Neural cell (in vitro differentiated cells): ENCODE results near the gene OR1F1. TPM values are rescaled to one million over a fixed set of nuclear protein-coding genes. Genes with fewer than 3 reads are reported as not detected.
A peak's percentile ranks its signal among the peaks of the same experiment; 100 is the strongest.

Source experiments
- H2AFZ ChIP-seq: fragments of 200-600, 300-800 bp; sonication (generic), shearing (Covaris generic); 2 replicates; pipeline ENCODE4 v1.6.0; 2014; ENCODE audit warnings: low read depth, mild to moderate bottlenecking, antibody characterized with exemption, low read length, moderate library complexity
- H3F3A ChIP-seq: fragments of 200-600 bp; shearing (Covaris generic); 2 replicates; pipeline ENCODE4 v1.6.1; 2016; ENCODE audit warnings: mild to moderate bottlenecking, moderate library complexity, mixed read lengths, antibody characterized with exemption, low read length; ENCODE audit not compliant: insufficient read depth, poor library complexity, severe bottlenecking
- H3K27ac ChIP-seq: fragments of 200-600, 300-800 bp; sonication (generic), shearing (Covaris generic); 2 replicates; pipeline ENCODE4 v1.5.1; 2014; ENCODE audit warnings: mild to moderate bottlenecking, low read length, moderate library complexity
- H3K27me3 ChIP-seq: fragments of 300-800, 200-600 bp; sonication (generic), shearing (Covaris generic); 2 replicates; pipeline ENCODE4 v1.6.0; 2014; ENCODE audit warnings: mild to moderate bottlenecking, low read depth, low read length, moderate library complexity; ENCODE audit not compliant: insufficient read depth
- H3K36me3 ChIP-seq: fragments of 300-800, 200-600 bp; sonication (generic), shearing (Covaris generic); 2 replicates; pipeline ENCODE4 v1.5.1; 2014; ENCODE audit warnings: mild to moderate bottlenecking, antibody characterized with exemption, low read length, moderate library complexity; ENCODE audit not compliant: insufficient read depth
- H3K4me2 ChIP-seq: fragments of 300-800, 200-600 bp; sonication (generic), shearing (Covaris generic); 2 replicates; pipeline ENCODE4 v1.6.0; 2014; ENCODE audit warnings: mild to moderate bottlenecking, low read length
- H3K4me3 ChIP-seq: fragments of 300-800, 200-600 bp; sonication (generic), shearing (Covaris generic); 2 replicates; pipeline ENCODE4 v1.5.1; 2014; ENCODE audit warnings: mild to moderate bottlenecking, low read length, moderate library complexity
- H3K79me2 ChIP-seq: fragments of 200-600 bp; shearing (Covaris generic); replicated peaks from 2 replicates; pipeline ENCODE4 v1.6.0; 2014; ENCODE audit warnings: mild to moderate bottlenecking, low read length, moderate library complexity; ENCODE audit not compliant: insufficient read depth
- H3K9ac ChIP-seq: fragments of 300-800, 200-600 bp; sonication (generic), shearing (Covaris generic); 2 replicates; pipeline ENCODE4 v1.6.1; 2016; ENCODE audit warnings: mild to moderate bottlenecking, low read length, mixed read lengths
- H3K9me2 ChIP-seq: fragments of 200-600 bp; shearing (Covaris generic); 2 replicates; pipeline ENCODE4 v1.6.1; 2016; ENCODE audit warnings: mild to moderate bottlenecking, low read length, mixed read lengths; ENCODE audit not compliant: insufficient read depth
- H3K9me3 ChIP-seq: fragments of 200-600, 300-800 bp; sonication (generic), shearing (Covaris generic); 2 replicates; pipeline ENCODE4 v1.6.1; 2016; ENCODE audit warnings: mild to moderate bottlenecking, mixed run types, low read length, moderate library complexity, mixed read lengths
- H4K20me1 ChIP-seq: fragments of 200-600 bp; shearing (Covaris generic); 2 replicates; pipeline ENCODE4 v1.6.1; 2016; ENCODE audit warnings: mild to moderate bottlenecking, mixed run types; ENCODE audit not compliant: insufficient read depth
- EP300 ChIP-seq: fragments of 450-650 bp; conservative IDR thresholded peaks from 2 replicates; pipeline ENCODE4 v1.6.1; 2014; ENCODE audit warnings: antibody characterized with exemption, mild to moderate bottlenecking, moderate library complexity; ENCODE audit not compliant: poor library complexity, severe bottlenecking
- EZH2 ChIP-seq: fragments of 200-600, 300-800 bp; shearing (Covaris generic), sonication (generic); IDR thresholded peaks from 2 replicates; pipeline ENCODE4 v1.6.1; 2014; ENCODE audit warnings: antibody characterized with exemption, low read length, borderline replicate concordance, mild to moderate bottlenecking; ENCODE audit not compliant: insufficient read depth, poor library complexity, severe bottlenecking
- MXI1 ChIP-seq: fragments of 450-650 bp; conservative IDR thresholded peaks from 2 replicates; pipeline ENCODE4 v1.6.1; 2014; ENCODE audit warnings: antibody characterized with exemption, mild to moderate bottlenecking; ENCODE audit not compliant: poor library complexity, severe bottlenecking
- POLR2AphosphoS5 ChIP-seq: IDR thresholded peaks from 2 replicates; pipeline ENCODE4 v1.6.1; 2012
- RAD21 ChIP-seq: fragments of 450-650 bp; conservative IDR thresholded peaks from 2 replicates; pipeline ENCODE4 v1.6.1; 2014; ENCODE audit warnings: antibody characterized with exemption, mild to moderate bottlenecking, moderate library complexity
- SMC3 ChIP-seq: fragments of 450-650 bp; conservative IDR thresholded peaks from 2 replicates; pipeline ENCODE4 v1.6.1; 2014; ENCODE audit warnings: antibody characterized with exemption, mild to moderate bottlenecking, moderate library complexity; ENCODE audit not compliant: poor library complexity
- TAF1 ChIP-seq: IDR thresholded peaks from 2 replicates; pipeline ENCODE4 v1.6.1; 2012; ENCODE audit warnings: low read depth
- polyA plus RNA-seq: library from polyadenylated mRNA; depleted of rRNA; stranded (reverse); fragments of >200 nt; gene quantifications from 2 replicates; pipeline ENCODE4 v1.2.3, GENCODE V29; 2014
- TF ChIP-seq, protein P1 (sequence below): IDR thresholded peaks from 2 replicates; pipeline ENCODE4 v1.6.1; 2012; ENCODE audit warnings: borderline replicate concordance
- TF ChIP-seq, protein P2 (sequence below): fragments of 450-650 bp; IDR thresholded peaks from 2 replicates; pipeline ENCODE4 v1.5.1; 2014; ENCODE audit warnings: antibody characterized with exemption, mild to moderate bottlenecking, moderate library complexity; ENCODE audit not compliant: poor library complexity, severe bottlenecking

OR1F1 gene
- polyA plus RNA-seq, 1 donor from 2014 or later = 2.5 TPM

DNA sequence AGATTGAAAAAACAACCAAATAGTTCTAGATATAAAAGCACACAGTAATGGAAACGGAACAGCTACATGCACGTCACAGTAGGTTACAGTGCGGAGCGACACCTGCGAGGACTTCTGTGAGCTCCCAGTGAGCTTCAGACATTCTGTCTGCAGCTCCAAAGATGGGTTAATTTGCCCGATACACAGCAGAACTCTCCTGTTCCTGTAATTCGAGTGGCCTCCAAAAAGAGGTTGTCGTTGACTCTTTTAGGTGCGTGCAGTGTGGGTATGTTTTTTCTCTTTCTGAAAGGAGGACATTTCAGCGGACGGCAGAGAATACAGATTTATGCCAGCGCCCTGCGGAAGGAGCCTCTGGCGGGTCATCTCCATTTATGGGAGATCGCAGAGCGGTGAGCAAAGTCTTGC, 2.9 kb downstream of the OR1F1 start:
- no peak overlapping the region for H2AFZ ChIP-seq
- H3K9me2 ChIP-seq = no peaks in the 10 kb centered on the region
- no peaks in the 10 kb centered on the region for H3K36me3 ChIP-seq
- peaks cover 85% of the 10 kb centered on the region for H3K27me3 ChIP-seq
- H3K9ac ChIP-seq = no peak overlapping the region
- no peaks in the 10 kb centered on the region for H3K79me2 ChIP-seq
- H3K4me2 ChIP-seq = no peak overlapping the region
- TF ChIP-seq RAD21 (no peak), POLR2AphosphoS5 (no peak), TAF1 (no peak), EP300 (no peak), EZH2 (no peak), MXI1 (no peak), SMC3 (no peak)
- TF ChIP-seq, protein P1, sequence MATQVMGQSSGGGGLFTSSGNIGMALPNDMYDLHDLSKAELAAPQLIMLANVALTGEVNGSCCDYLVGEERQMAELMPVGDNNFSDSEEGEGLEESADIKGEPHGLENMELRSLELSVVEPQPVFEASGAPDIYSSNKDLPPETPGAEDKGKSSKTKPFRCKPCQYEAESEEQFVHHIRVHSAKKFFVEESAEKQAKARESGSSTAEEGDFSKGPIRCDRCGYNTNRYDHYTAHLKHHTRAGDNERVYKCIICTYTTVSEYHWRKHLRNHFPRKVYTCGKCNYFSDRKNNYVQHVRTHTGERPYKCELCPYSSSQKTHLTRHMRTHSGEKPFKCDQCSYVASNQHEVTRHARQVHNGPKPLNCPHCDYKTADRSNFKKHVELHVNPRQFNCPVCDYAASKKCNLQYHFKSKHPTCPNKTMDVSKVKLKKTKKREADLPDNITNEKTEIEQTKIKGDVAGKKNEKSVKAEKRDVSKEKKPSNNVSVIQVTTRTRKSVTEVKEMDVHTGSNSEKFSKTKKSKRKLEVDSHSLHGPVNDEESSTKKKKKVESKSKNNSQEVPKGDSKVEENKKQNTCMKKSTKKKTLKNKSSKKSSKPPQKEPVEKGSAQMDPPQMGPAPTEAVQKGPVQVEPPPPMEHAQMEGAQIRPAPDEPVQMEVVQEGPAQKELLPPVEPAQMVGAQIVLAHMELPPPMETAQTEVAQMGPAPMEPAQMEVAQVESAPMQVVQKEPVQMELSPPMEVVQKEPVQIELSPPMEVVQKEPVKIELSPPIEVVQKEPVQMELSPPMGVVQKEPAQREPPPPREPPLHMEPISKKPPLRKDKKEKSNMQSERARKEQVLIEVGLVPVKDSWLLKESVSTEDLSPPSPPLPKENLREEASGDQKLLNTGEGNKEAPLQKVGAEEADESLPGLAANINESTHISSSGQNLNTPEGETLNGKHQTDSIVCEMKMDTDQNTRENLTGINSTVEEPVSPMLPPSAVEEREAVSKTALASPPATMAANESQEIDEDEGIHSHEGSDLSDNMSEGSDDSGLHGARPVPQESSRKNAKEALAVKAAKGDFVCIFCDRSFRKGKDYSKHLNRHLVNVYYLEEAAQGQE = no peak
- TF ChIP-seq, protein P2, sequence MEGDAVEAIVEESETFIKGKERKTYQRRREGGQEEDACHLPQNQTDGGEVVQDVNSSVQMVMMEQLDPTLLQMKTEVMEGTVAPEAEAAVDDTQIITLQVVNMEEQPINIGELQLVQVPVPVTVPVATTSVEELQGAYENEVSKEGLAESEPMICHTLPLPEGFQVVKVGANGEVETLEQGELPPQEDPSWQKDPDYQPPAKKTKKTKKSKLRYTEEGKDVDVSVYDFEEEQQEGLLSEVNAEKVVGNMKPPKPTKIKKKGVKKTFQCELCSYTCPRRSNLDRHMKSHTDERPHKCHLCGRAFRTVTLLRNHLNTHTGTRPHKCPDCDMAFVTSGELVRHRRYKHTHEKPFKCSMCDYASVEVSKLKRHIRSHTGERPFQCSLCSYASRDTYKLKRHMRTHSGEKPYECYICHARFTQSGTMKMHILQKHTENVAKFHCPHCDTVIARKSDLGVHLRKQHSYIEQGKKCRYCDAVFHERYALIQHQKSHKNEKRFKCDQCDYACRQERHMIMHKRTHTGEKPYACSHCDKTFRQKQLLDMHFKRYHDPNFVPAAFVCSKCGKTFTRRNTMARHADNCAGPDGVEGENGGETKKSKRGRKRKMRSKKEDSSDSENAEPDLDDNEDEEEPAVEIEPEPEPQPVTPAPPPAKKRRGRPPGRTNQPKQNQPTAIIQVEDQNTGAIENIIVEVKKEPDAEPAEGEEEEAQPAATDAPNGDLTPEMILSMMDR = no peak
- H3K9me3 ChIP-seq = no peaks in the 10 kb centered on the region
- no peaks in the 10 kb centered on the region for H4K20me1 ChIP-seq
- H3F3A ChIP-seq = no peaks in the 10 kb centered on the region
- H3K4me3 ChIP-seq = peak overlapping the region; percentile 53
- no peak overlapping the region for H3K27ac ChIP-seq

DNA sequence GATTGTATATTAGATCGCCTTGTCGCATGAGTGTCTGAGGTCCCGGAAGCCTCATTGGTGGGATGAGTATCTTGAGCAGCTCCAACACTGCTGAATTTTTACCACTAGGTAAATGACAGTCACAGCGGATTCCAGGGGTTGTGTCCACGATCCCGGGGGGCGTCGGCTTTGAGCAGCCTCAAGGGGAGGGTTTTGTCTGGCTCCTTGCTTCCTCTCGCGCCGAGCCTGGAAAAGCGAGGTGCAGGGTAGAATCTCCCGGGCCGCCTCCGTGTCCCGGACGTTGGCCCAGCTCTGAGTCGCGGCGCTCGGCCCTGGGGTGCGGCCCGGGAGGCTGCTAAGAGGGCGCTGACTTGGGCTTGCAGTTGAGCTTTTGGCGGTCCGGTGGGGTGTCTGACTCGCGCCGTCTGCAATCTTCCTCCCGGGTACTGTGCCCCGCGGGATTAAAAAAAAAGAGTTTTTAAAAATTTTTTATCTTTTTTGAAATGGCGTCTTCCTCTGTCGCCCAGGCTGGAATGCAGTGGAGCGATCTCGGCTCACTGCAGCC, 4.5 kb downstream of the OR1F1 start:
- no peaks in the 10 kb centered on the region for H3K9me2 ChIP-seq
- H3K36me3 ChIP-seq = no peaks in the 10 kb centered on the region
- peaks cover 69% of the 10 kb centered on the region for H3K27me3 ChIP-seq
- H3F3A ChIP-seq = no peaks in the 10 kb centered on the region
- no peaks in the 10 kb centered on the region for H4K20me1 ChIP-seq
- H3K9ac ChIP-seq = no peak overlapping the region
- no peak overlapping the region for H2AFZ ChIP-seq
- no peak overlapping the region for H3K4me2 ChIP-seq
- H3K27ac ChIP-seq = no peak overlapping the region
- TF ChIP-seq, protein P2 = no peak
- TF ChIP-seq SMC3 (no peak), EZH2 (no peak), POLR2AphosphoS5 (no peak), MXI1 (no peak), EP300 (no peak), RAD21 (no peak), TAF1 (no peak)
- TF ChIP-seq, protein P1 = no peak
- H3K4me3 ChIP-seq = no peak overlapping the region
- no peaks in the 10 kb centered on the region for H3K79me2 ChIP-seq
- no peaks in the 10 kb centered on the region for H3K9me3 ChIP-seq
